Measurements from ENCODE around the gene ELOVL3. TPM values are rescaled to one million over a fixed set of nuclear protein-coding genes. Genes with fewer than 3 reads are reported as not detected.
A peak's percentile ranks its signal among the peaks of the same experiment; 100 is the strongest.

The ELOVL3 gene
- total and polyA plus RNA-seq, 2 of the 13 experiments (the other 11 are each of a cell fraction or from before 2014, with no cell fraction given): 0.58 to 0.69 TPM

DNA sequence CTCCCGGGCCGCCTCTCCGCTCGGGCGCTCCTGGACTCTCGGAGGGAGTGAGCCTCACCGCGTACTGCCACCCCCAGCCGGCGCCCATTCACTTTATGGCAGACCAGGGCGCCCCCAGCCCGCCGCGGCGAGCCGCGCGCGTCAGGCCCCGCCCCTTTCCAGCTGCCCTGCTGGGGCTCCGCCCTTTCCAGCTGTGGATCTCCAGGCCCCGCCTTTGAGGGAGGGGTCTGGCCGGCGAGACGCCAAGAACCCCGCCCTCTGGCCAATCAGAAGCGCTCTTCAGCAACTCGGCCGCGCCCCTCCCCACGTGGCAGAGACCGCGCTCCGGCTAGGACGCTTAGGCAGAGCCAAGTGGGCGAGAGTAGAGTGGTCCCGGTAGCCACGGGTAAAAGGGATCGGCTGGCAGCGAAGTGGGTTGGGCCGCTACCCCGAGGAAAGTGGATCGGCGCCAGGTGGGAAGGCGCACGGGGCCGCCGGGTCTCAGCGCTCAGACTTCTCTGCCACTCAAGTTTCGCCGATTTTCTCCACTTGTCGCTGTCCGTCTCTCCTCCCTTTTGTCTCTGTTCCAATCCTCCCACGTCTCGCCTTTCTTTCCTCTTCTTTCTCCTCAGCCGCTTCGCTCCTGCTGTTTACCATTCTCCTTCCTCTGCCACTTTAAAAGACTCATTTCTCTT is 15.5 kb downstream of the ELOVL3 start, which contains the start of gene PITX3 (continued):
- TF ChIP-seq ZNF709 (CRISPR knock-in tag; IDR thresholded peaks at IDR 0.05): 0 out of 2 replicates have a peak, but pooled peaks have one; percentile 21
- 0 out of 2 replicates have a peak, but pooled peaks have one; percentile 62 for TF ChIP-seq ZNF850 (CRISPR knock-in tag; conservative IDR thresholded peaks at IDR 0.05)
- TF ChIP-seq ZNF598 (CRISPR knock-in tag; IDR thresholded peaks at IDR 0.05; ENCODE audit: borderline replicate concordance): no peak
- peak; percentile 61; the same call in 1 of the 2 replicates for TF ChIP-seq ZNF501 (CRISPR knock-in tag; IDR thresholded peaks at IDR 0.05)
- TF ChIP-seq NFYC (CRISPR knock-in tag; IDR thresholded peaks at IDR 0.05): peak; percentile 71
- TF ChIP-seq, protein P1, sequence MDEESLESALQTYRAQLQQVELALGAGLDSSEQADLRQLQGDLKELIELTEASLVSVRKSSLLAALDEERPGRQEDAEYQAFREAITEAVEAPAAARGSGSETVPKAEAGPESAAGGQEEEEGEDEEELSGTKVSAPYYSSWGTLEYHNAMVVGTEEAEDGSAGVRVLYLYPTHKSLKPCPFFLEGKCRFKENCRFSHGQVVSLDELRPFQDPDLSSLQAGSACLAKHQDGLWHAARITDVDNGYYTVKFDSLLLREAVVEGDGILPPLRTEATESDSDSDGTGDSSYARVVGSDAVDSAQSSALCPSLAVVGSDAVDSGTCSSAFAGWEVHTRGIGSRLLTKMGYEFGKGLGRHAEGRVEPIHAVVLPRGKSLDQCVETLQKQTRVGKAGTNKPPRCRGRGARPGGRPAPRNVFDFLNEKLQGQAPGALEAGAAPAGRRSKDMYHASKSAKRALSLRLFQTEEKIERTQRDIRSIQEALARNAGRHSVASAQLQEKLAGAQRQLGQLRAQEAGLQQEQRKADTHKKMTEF (CRISPR knock-in tag; IDR thresholded peaks at IDR 0.05): peak; percentile 69; the same call in 1 of the 2 replicates
- TF ChIP-seq, protein P2, sequence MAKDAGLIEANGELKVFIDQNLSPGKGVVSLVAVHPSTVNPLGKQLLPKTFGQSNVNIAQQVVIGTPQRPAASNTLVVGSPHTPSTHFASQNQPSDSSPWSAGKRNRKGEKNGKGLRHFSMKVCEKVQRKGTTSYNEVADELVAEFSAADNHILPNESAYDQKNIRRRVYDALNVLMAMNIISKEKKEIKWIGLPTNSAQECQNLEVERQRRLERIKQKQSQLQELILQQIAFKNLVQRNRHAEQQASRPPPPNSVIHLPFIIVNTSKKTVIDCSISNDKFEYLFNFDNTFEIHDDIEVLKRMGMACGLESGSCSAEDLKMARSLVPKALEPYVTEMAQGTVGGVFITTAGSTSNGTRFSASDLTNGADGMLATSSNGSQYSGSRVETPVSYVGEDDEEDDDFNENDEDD (CRISPR knock-in tag; IDR thresholded peaks at IDR 0.05; ENCODE audit: borderline replicate concordance): 0 out of 2 replicates have a peak, but pooled peaks have one; percentile 51
- 0 out of 2 replicates have a peak, but pooled peaks have one; percentile 44 for TF ChIP-seq TGIF2 (CRISPR knock-in tag; IDR thresholded peaks at IDR 0.05)
- TF ChIP-seq, protein P3, sequence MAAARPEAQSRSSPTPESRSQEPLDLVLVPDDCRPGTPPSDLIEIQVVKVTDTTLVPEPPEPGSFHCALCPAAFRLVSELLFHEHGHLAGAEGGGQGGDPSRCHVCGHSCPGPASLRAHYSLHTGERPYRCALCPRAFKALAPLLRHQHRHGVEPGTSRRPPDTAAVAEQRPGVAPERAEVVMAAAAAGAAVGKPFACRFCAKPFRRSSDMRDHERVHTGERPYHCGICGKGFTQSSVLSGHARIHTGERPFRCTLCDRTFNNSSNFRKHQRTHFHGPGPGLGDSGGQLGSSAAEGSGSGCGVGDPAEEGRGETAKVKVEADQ (CRISPR knock-in tag; IDR thresholded peaks at IDR 0.05; ENCODE audit: borderline replicate concordance): 0 out of 2 replicates have a peak, but pooled peaks have one; percentile 54
- TF ChIP-seq RCOR2 (CRISPR knock-in tag; IDR thresholded peaks at IDR 0.05): 0 out of 2 replicates have a peak, but pooled peaks have one; percentile 8
- TF ChIP-seq KLF12 (CRISPR knock-in tag; IDR thresholded peaks at IDR 0.05; ENCODE audit: borderline replicate concordance): peak; percentile 47; the same call in 1 of the 2 replicates
- TF ChIP-seq, protein P4, sequence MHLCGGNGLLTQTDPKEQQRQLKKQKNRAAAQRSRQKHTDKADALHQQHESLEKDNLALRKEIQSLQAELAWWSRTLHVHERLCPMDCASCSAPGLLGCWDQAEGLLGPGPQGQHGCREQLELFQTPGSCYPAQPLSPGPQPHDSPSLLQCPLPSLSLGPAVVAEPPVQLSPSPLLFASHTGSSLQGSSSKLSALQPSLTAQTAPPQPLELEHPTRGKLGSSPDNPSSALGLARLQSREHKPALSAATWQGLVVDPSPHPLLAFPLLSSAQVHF (CRISPR knock-in tag; IDR thresholded peaks at IDR 0.05): no peak
- no peak for TF ChIP-seq ZNF124 (CRISPR knock-in tag; IDR thresholded peaks at IDR 0.05)
- TF ChIP-seq, protein P5, sequence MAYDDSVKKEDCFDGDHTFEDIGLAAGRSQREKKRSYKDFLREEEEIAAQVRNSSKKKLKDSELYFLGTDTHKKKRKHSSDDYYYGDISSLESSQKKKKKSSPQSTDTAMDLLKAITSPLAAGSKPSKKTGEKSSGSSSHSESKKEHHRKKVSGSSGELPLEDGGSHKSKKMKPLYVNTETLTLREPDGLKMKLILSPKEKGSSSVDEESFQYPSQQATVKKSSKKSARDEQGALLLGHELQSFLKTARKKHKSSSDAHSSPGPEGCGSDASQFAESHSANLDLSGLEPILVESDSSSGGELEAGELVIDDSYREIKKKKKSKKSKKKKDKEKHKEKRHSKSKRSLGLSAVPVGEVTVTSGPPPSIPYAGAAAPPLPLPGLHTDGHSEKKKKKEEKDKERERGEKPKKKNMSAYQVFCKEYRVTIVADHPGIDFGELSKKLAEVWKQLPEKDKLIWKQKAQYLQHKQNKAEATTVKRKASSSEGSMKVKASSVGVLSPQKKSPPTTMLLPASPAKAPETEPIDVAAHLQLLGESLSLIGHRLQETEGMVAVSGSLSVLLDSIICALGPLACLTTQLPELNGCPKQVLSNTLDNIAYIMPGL (CRISPR knock-in tag; IDR thresholded peaks at IDR 0.05; ENCODE audit: borderline replicate concordance in 1 of 2, low read depth in 1 of 2): peak; percentile 46 to 76; a peak in 3 of 4 replicates
- peak; percentile 35; the same call in 1 of the 2 replicates for TF ChIP-seq DR1 (CRISPR knock-in tag; IDR thresholded peaks at IDR 0.05)
- TF ChIP-seq, protein P6, sequence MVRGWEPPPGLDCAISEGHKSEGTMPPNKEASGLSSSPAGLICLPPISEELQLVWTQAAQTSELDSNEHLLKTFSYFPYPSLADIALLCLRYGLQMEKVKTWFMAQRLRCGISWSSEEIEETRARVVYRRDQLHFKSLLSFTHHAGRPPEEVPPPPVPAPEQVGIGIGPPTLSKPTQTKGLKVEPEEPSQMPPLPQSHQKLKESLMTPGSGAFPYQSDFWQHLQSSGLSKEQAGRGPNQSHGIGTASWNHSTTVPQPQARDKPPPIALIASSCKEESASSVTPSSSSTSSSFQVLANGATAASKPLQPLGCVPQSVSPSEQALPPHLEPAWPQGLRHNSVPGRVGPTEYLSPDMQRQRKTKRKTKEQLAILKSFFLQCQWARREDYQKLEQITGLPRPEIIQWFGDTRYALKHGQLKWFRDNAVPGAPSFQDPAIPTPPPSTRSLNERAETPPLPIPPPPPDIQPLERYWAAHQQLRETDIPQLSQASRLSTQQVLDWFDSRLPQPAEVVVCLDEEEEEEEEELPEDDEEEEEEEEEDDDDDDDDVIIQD (CRISPR knock-in tag; IDR thresholded peaks at IDR 0.05; ENCODE audit: low read depth): peak; percentile 48; the same call in 1 of the 2 replicates
- 0 out of 2 replicates have a peak, but pooled peaks have one; percentile 33 for TF ChIP-seq NRL (CRISPR knock-in tag; IDR thresholded peaks at IDR 0.05; ENCODE audit: borderline replicate concordance)
- peak; percentile 18 for TF ChIP-seq YY1 (IDR thresholded peaks at IDR 0.05; ENCODE audit: insufficient read depth, insufficient replicate concordance, low read depth, low read length)
- TF ChIP-seq, protein P7, sequence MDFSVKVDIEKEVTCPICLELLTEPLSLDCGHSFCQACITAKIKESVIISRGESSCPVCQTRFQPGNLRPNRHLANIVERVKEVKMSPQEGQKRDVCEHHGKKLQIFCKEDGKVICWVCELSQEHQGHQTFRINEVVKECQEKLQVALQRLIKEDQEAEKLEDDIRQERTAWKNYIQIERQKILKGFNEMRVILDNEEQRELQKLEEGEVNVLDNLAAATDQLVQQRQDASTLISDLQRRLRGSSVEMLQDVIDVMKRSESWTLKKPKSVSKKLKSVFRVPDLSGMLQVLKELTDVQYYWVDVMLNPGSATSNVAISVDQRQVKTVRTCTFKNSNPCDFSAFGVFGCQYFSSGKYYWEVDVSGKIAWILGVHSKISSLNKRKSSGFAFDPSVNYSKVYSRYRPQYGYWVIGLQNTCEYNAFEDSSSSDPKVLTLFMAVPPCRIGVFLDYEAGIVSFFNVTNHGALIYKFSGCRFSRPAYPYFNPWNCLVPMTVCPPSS (IDR thresholded peaks at IDR 0.05): no peak

Data from HepG2 (cell line).